Endothelial cell of umbilical vein (primary cell): ENCODE results near the gene PTPN9.

Source experiments
- EZH2 ChIP-seq: IDR thresholded peaks from 2 replicates; pipeline ENCODE4 v1.6.1; 2012; ENCODE audit warnings: borderline replicate concordance, low read depth, mild to moderate bottlenecking, moderate library complexity, low read length, inconsistent platforms; ENCODE audit not compliant: severe bottlenecking
- JUN ChIP-seq: IDR thresholded peaks from 2 replicates; pipeline ENCODE4 v1.6.1; 2011; ENCODE audit warnings: borderline replicate concordance, low read depth; ENCODE audit not compliant: insufficient read length, insufficient read depth
- MYC ChIP-seq: IDR thresholded peaks from one replicate; pipeline ENCODE4 v1.6.1; 2011; ENCODE audit warnings: mild to moderate bottlenecking, low read depth, low read length
- POLR2AphosphoS5 ChIP-seq: IDR thresholded peaks from 2 replicates; pipeline ENCODE4 v1.6.1; 2012; ENCODE audit warnings: low read depth, mild to moderate bottlenecking, control low read depth, low read length, moderate library complexity; ENCODE audit not compliant: insufficient read depth
- TF ChIP-seq, protein P1 (sequence below), 2 donors: IDR thresholded peaks; 1 replicate in 1 of 2; 2 replicates in 1 of 2; pipeline ENCODE4 v1.5.1; 2011; ENCODE audit warnings: low read length in 2 of 2, mild to moderate bottlenecking in 2 of 2, moderate library complexity in 2 of 2, control low read depth in 1 of 2, inconsistent platforms in 1 of 2, low read depth in 1 of 2; ENCODE audit not compliant: insufficient read depth in 1 of 2; ENCODE audit errors: extremely low read depth in 1 of 2
- TF ChIP-seq, protein P2 (sequence below): IDR thresholded peaks from 2 replicates; pipeline ENCODE4 v1.6.1; 2011; ENCODE audit not compliant: insufficient read depth, insufficient read length

DNA sequence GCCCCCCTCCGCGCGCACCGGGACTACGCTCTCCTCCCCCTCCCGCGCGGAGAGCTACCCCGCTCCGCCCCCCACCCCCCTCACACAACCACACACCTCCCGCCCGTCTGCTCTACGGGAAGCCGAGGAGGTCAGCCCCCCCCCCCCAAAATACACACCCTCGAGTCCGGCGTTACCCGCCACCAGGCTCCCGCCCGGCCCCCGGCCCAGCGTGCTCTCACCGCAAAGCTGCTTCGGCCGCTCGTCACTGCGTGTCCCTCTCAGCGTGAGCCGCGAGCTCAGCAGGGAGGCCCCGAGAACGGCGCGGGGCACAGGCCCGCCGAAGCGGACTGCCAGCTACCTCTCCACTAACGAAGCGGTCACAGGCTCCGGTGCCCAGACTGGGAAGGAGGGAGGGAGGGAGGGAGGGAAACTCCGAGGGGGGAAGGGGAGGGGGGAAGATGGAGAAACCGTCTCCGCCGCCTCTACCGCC, 127.9 kb downstream of the PTPN9 start:
- TF ChIP-seq, protein P1, sequence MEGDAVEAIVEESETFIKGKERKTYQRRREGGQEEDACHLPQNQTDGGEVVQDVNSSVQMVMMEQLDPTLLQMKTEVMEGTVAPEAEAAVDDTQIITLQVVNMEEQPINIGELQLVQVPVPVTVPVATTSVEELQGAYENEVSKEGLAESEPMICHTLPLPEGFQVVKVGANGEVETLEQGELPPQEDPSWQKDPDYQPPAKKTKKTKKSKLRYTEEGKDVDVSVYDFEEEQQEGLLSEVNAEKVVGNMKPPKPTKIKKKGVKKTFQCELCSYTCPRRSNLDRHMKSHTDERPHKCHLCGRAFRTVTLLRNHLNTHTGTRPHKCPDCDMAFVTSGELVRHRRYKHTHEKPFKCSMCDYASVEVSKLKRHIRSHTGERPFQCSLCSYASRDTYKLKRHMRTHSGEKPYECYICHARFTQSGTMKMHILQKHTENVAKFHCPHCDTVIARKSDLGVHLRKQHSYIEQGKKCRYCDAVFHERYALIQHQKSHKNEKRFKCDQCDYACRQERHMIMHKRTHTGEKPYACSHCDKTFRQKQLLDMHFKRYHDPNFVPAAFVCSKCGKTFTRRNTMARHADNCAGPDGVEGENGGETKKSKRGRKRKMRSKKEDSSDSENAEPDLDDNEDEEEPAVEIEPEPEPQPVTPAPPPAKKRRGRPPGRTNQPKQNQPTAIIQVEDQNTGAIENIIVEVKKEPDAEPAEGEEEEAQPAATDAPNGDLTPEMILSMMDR (IDR thresholded peaks at IDR 0.05; ENCODE audit: extremely low read depth in 1 of 2, insufficient read depth in 1 of 2, low read depth in 1 of 2, low read length in 2 of 2): no peak
- no peak for TF ChIP-seq JUN
- no peak for TF ChIP-seq EZH2
- TF ChIP-seq, protein P2, sequence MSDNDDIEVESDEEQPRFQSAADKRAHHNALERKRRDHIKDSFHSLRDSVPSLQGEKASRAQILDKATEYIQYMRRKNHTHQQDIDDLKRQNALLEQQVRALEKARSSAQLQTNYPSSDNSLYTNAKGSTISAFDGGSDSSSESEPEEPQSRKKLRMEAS: no peak
- no peak for TF ChIP-seq MYC
- TF ChIP-seq POLR2AphosphoS5: no peak
